NCI-H1436 treated with DMSO at 0.1 percent for 48 hours (cell line): ENCODE results near the gene SLC25A39.
A peak's percentile ranks its signal among the peaks of the same experiment; 100 is the strongest.
"Not testable (repeated sequence)": the region's sequence is repeated elsewhere in the genome, so short reads cannot be mapped to it uniquely, and the experiment has no call there.

Experiments used
- DNase-seq: peaks from one replicate; lab custom pipeline; 2025; lab: John Stamatoyannopoulos, UW

Gene SLC25A39

GRCh38 chr17:44353672-44354331, 29.2 kb upstream of the SLC25A39 start:
- DNase-seq = no peak

- DNase-seq = no peak
Measured at GRCh38 chr17:44352828-44353671, 28.4 kb upstream of the SLC25A39 start.

GRCh38 chr17:44351961-44352827, 27.6 kb upstream of the SLC25A39 start:
- no peak for DNase-seq

- DNase-seq = no peak
Measured at GRCh38 chr17:44351464-44351863, 26.8 kb upstream of the SLC25A39 start.

GRCh38 chr17:44350733-44351226, 26.2 kb upstream of the SLC25A39 start:
- no peak for DNase-seq

GRCh38 chr17:44349553-44350070, 25.0 kb upstream of the SLC25A39 start:
- DNase-seq = no peak

- no peak for DNase-seq
Measured at GRCh38 chr17:44348988-44349364, 24.4 kb upstream of the SLC25A39 start.

GRCh38 chr17:44348234-44348987, 23.8 kb upstream of the SLC25A39 start:
- DNase-seq = no peak

- DNase-seq = not testable (repeated sequence)
Measured at GRCh38 chr17:44347206-44348055, 22.8 kb upstream of the SLC25A39 start.

- no peak for DNase-seq
Measured at GRCh38 chr17:44346064-44346844, 21.6 kb upstream of the SLC25A39 start.

- peak; percentile 41 for DNase-seq
Measured at GRCh38 chr17:44345454-44346026, 20.9 kb upstream of the SLC25A39 start.

- peak; percentile 98 for DNase-seq
Measured at GRCh38 chr17:44344939-44345453, 20.4 kb upstream of the SLC25A39 start, which contains the start of gene GRN. GRN (plus strand) TSS chr17:44345302; CDS start chr17:44349165, 3,863 bp downstream.

GRCh38 chr17:44343510-44344209, 19.0 kb upstream of the SLC25A39 start:
- no peak for DNase-seq

- DNase-seq = not testable (repeated sequence)
Measured at GRCh38 chr17:44340553-44340952, 15.9 kb upstream of the SLC25A39 start.

GRCh38 chr17:44338702-44339101, 14.1 kb upstream of the SLC25A39 start:
- no peak for DNase-seq

GRCh38 chr17:44335968-44336367, 11.3 kb upstream of the SLC25A39 start:
- DNase-seq = no peak

- DNase-seq = no peak
Measured at GRCh38 chr17:44335564-44335963, 10.9 kb upstream of the SLC25A39 start.

GRCh38 chr17:44334727-44335126, 10.1 kb upstream of the SLC25A39 start:
- no peak for DNase-seq
